ENCODE measurements around the gene ARID1B. TPM values are rescaled to one million over a fixed set of nuclear protein-coding genes. Genes with fewer than 3 reads are reported as not detected.

The ARID1B gene
- total and polyA plus RNA-seq, 9 of the 15 experiments (the other 6 are each of a cell fraction or from before 2014, with no cell fraction given), result 12.5 to 50.5 (median 25.8) TPM

DNA sequence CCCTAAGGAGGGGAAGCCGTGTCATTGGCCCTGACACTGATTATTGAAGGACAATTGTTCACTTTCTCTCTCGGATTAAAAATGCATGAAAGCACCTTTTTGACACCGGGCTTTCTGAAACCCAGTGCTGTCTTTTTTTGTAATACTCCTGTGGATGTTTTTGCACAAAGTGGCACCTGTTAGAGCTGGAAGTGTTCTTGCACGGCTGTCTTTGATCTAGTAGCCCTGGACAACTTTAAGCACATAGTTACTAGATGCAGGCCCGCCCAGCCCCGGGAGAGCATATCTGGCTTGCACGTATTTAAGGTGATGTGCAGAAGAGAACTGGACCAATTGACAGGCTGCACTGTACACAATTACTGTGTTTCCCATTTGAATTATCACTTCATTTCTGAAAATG lies 72.6 kb downstream of the ARID1B start (continued):
- TF ChIP-seq, protein P1, sequence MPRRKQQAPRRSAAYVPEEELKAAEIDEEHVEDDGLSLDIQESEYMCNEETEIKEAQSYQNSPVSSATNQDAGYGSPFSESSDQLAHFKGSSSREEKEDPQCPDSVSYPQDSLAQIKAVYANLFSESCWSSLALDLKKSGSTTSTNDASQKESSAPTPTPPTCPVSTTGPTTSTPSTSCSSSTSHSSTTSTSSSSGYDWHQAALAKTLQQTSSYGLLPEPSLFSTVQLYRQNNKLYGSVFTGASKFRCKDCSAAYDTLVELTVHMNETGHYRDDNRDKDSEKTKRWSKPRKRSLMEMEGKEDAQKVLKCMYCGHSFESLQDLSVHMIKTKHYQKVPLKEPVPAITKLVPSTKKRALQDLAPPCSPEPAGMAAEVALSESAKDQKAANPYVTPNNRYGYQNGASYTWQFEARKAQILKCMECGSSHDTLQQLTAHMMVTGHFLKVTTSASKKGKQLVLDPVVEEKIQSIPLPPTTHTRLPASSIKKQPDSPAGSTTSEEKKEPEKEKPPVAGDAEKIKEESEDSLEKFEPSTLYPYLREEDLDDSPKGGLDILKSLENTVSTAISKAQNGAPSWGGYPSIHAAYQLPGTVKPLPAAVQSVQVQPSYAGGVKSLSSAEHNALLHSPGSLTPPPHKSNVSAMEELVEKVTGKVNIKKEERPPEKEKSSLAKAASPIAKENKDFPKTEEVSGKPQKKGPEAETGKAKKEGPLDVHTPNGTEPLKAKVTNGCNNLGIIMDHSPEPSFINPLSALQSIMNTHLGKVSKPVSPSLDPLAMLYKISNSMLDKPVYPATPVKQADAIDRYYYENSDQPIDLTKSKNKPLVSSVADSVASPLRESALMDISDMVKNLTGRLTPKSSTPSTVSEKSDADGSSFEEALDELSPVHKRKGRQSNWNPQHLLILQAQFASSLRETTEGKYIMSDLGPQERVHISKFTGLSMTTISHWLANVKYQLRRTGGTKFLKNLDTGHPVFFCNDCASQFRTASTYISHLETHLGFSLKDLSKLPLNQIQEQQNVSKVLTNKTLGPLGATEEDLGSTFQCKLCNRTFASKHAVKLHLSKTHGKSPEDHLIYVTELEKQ (CRISPR knock-in tag; IDR thresholded peaks at IDR 0.05), result no peak
- TF ChIP-seq FOXJ2 (tag; IDR thresholded peaks at IDR 0.05) (no peak), HCFC1 (IDR thresholded peaks at IDR 0.05; ENCODE audit: low read depth, low read length) (no peak), PRDM10 (IDR thresholded peaks at IDR 0.05; ENCODE audit: partially characterized antibody) (no peak), TGIF2 (CRISPR knock-in tag; IDR thresholded peaks at IDR 0.05) (no peak), L3MBTL2 (IDR thresholded peaks at IDR 0.05) (no peak), XRCC3 (IDR thresholded peaks at IDR 0.05) (no peak), ATF2 (CRISPR knock-in tag; IDR thresholded peaks at IDR 0.05) (no peak), MTA1 (IDR thresholded peaks at IDR 0.05; ENCODE audit: borderline replicate concordance) (no peak), MYC (IDR thresholded peaks at IDR 0.05; ENCODE audit: low read depth, low read length) (no peak), MYC (CRISPR knock-in tag; IDR thresholded peaks at IDR 0.05; ENCODE audit: borderline replicate concordance, low read depth) (no peak)
